Measurements from ENCODE around the gene FAM3D. TPM values are rescaled to one million over a fixed set of nuclear protein-coding genes. Genes with fewer than 3 reads are reported as not detected.

Gene FAM3D
- total and polyA plus RNA-seq, 2 of the 8 experiments (the other 6 are each of a cell fraction or from before 2014, with no cell fraction given) = not detected

DNA sequence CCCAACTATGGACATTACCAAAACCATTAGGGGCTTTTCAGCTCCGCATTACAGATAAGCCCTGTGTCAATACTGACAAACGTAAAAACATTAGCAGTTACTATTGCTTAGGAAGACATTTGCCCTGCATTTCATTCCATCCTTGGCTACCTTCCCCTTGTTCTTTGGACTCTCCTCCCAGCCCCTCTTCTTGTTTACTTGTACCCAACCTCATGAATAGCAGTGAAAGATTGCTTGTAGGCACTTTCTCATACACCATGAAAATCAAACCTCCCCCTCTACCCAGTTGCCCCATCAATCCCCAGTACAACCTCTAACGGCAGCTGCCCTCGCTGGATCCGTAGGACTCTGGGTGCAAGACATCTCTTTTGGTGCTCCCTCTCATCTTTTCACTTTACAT is 72.5 kb downstream of the FAM3D start (continued):
- TF ChIP-seq, protein P1, sequence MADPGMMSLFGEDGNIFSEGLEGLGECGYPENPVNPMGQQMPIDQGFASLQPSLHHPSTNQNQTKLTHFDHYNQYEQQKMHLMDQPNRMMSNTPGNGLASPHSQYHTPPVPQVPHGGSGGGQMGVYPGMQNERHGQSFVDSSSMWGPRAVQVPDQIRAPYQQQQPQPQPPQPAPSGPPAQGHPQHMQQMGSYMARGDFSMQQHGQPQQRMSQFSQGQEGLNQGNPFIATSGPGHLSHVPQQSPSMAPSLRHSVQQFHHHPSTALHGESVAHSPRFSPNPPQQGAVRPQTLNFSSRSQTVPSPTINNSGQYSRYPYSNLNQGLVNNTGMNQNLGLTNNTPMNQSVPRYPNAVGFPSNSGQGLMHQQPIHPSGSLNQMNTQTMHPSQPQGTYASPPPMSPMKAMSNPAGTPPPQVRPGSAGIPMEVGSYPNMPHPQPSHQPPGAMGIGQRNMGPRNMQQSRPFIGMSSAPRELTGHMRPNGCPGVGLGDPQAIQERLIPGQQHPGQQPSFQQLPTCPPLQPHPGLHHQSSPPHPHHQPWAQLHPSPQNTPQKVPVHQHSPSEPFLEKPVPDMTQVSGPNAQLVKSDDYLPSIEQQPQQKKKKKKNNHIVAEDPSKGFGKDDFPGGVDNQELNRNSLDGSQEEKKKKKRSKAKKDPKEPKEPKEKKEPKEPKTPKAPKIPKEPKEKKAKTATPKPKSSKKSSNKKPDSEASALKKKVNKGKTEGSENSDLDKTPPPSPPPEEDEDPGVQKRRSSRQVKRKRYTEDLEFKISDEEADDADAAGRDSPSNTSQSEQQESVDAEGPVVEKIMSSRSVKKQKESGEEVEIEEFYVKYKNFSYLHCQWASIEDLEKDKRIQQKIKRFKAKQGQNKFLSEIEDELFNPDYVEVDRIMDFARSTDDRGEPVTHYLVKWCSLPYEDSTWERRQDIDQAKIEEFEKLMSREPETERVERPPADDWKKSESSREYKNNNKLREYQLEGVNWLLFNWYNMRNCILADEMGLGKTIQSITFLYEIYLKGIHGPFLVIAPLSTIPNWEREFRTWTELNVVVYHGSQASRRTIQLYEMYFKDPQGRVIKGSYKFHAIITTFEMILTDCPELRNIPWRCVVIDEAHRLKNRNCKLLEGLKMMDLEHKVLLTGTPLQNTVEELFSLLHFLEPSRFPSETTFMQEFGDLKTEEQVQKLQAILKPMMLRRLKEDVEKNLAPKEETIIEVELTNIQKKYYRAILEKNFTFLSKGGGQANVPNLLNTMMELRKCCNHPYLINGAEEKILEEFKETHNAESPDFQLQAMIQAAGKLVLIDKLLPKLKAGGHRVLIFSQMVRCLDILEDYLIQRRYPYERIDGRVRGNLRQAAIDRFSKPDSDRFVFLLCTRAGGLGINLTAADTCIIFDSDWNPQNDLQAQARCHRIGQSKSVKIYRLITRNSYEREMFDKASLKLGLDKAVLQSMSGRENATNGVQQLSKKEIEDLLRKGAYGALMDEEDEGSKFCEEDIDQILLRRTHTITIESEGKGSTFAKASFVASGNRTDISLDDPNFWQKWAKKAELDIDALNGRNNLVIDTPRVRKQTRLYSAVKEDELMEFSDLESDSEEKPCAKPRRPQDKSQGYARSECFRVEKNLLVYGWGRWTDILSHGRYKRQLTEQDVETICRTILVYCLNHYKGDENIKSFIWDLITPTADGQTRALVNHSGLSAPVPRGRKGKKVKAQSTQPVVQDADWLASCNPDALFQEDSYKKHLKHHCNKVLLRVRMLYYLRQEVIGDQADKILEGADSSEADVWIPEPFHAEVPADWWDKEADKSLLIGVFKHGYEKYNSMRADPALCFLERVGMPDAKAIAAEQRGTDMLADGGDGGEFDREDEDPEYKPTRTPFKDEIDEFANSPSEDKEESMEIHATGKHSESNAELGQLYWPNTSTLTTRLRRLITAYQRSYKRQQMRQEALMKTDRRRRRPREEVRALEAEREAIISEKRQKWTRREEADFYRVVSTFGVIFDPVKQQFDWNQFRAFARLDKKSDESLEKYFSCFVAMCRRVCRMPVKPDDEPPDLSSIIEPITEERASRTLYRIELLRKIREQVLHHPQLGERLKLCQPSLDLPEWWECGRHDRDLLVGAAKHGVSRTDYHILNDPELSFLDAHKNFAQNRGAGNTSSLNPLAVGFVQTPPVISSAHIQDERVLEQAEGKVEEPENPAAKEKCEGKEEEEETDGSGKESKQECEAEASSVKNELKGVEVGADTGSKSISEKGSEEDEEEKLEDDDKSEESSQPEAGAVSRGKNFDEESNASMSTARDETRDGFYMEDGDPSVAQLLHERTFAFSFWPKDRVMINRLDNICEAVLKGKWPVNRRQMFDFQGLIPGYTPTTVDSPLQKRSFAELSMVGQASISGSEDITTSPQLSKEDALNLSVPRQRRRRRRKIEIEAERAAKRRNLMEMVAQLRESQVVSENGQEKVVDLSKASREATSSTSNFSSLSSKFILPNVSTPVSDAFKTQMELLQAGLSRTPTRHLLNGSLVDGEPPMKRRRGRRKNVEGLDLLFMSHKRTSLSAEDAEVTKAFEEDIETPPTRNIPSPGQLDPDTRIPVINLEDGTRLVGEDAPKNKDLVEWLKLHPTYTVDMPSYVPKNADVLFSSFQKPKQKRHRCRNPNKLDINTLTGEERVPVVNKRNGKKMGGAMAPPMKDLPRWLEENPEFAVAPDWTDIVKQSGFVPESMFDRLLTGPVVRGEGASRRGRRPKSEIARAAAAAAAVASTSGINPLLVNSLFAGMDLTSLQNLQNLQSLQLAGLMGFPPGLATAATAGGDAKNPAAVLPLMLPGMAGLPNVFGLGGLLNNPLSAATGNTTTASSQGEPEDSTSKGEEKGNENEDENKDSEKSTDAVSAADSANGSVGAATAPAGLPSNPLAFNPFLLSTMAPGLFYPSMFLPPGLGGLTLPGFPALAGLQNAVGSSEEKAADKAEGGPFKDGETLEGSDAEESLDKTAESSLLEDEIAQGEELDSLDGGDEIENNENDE (IDR thresholded peaks at IDR 0.05; ENCODE audit: insufficient replicate concordance, low read length) = no peak
- TF ChIP-seq SIX5 (IDR thresholded peaks at IDR 0.05; ENCODE audit: low read depth, low read length) (no peak), SP1 (IDR thresholded peaks at IDR 0.05; ENCODE audit: low read depth, low read length) (no peak), ZNF274 (IDR thresholded peaks at IDR 0.05; ENCODE audit: borderline replicate concordance, extremely low read depth, low read length) (no peak)
- TF ChIP-seq, protein P2, sequence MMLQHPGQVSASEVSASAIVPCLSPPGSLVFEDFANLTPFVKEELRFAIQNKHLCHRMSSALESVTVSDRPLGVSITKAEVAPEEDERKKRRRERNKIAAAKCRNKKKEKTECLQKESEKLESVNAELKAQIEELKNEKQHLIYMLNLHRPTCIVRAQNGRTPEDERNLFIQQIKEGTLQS (IDR thresholded peaks at IDR 0.05; ENCODE audit: insufficient read depth, low read depth, low read length) = no peak
